Measurements from ENCODE around the gene PIP4K2A.

The PIP4K2A gene

DNA sequence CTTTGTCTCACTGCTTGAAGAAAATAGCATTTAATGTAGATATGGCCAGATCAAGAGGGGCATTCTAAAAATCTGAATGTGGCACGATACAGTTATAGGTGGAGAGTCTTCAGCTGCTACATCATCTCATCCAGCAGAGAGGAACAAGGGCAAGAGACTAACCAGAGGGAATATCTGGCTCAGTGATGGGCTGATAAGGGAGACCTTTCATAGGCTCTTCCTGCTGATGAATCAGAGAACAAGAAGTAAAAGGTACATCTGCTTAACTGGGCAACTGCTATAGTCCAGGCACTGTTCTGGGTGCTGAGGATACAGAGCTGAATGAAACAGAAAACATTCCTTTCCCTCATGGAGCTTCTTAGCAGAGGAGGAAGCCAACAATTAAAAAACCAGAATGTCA, 37.9 kb downstream of the PIP4K2A start:
- H3K36me3 ChIP-seq (ENCODE audit: control insufficient read depth, insufficient read depth, low read length, severe bottlenecking): no peaks in the 10 kb centered on the region
- no peaks in the 10 kb centered on the region for H3K9me3 ChIP-seq (ENCODE audit: control insufficient read depth, low read length)
- no peaks in the 10 kb centered on the region for H3K27me3 ChIP-seq (replicated peaks; ENCODE audit: control insufficient read depth, insufficient read depth, low read length)
- H3K9ac ChIP-seq (ENCODE audit: low read length): no peak overlapping the region
- peaks cover 34% of the 10 kb centered on the region for H3K4me1 ChIP-seq (ENCODE audit: control insufficient read depth, insufficient read depth, low read length)
- no peak for DNase-seq (ENCODE audit: low read depth)
- H3K4me3 ChIP-seq (ENCODE audit: low read length): no peak overlapping the region

GRCh38 chr10:22674573-22674930, 39.8 kb downstream of the PIP4K2A start:
- H3K9me3 ChIP-seq (ENCODE audit: control insufficient read depth, low read length): no peaks in the 10 kb centered on the region
- H3K27me3 ChIP-seq (replicated peaks; ENCODE audit: control insufficient read depth, insufficient read depth, low read length): no peaks in the 10 kb centered on the region
- DNase-seq (ENCODE audit: low read depth): no peak
- peaks cover 46% of the 10 kb centered on the region for H3K4me1 ChIP-seq (ENCODE audit: control insufficient read depth, insufficient read depth, low read length)
- H3K4me3 ChIP-seq (ENCODE audit: low read length): no peak overlapping the region
- H3K9ac ChIP-seq (ENCODE audit: low read length): no peak overlapping the region
- H3K36me3 ChIP-seq (ENCODE audit: control insufficient read depth, insufficient read depth, low read length, severe bottlenecking): no peaks in the 10 kb centered on the region

DNA sequence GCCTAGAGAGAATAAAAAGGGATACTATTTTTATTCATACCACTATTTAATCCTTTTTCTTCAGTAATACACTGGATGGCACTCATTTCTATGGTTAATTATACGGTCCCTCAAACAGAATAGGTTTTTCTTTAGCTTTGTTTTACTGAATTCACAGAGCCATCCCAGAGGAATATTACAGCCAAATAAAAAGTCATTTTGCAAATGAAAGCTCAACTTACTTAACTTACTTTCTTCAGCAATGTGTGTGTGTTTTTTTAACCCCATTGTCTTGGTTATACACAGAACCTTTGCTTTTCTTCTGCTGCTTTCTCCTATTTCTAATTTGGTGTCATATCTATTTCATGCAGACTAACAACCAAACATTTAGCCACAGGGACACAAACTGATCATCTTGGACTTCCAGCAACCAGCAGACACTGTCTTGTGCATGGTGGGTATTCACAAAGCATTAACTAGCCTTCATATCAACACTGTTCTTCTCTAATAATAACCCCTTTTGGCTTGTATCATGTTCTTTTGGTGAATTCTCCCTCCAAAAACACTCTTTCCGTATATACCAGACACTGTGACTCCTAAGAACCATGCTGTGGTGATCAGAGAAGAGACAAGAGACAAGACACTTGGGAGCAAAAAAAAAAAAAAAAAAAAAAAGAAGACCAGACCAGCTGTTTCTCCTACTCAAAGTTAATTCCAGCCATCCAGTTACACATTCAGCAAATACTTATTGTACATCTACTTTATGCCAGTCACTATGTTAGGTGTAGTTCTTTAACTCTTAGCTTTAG, 40.4 kb downstream of the PIP4K2A start:
- no peak overlapping the region for H3K4me3 ChIP-seq (ENCODE audit: low read length)
- H3K9me3 ChIP-seq (ENCODE audit: control insufficient read depth, low read length): no peaks in the 10 kb centered on the region
- no peaks in the 10 kb centered on the region for H3K27me3 ChIP-seq (replicated peaks; ENCODE audit: control insufficient read depth, insufficient read depth, low read length)
- no peak overlapping the region for H3K9ac ChIP-seq (ENCODE audit: low read length)
- DNase-seq (ENCODE audit: low read depth): no peak
- H3K36me3 ChIP-seq (ENCODE audit: control insufficient read depth, insufficient read depth, low read length, severe bottlenecking): no peaks in the 10 kb centered on the region
- H3K4me1 ChIP-seq (ENCODE audit: control insufficient read depth, insufficient read depth, low read length): peaks cover 46% of the 10 kb centered on the region

- H3K9ac ChIP-seq (ENCODE audit: low read length): no peak overlapping the region
- peaks cover 46% of the 10 kb centered on the region for H3K4me1 ChIP-seq (ENCODE audit: control insufficient read depth, insufficient read depth, low read length)
- DNase-seq (ENCODE audit: low read depth): no peak
Measured at GRCh38 chr10:22673091-22673392, 41.3 kb downstream of the PIP4K2A start.

DNA sequence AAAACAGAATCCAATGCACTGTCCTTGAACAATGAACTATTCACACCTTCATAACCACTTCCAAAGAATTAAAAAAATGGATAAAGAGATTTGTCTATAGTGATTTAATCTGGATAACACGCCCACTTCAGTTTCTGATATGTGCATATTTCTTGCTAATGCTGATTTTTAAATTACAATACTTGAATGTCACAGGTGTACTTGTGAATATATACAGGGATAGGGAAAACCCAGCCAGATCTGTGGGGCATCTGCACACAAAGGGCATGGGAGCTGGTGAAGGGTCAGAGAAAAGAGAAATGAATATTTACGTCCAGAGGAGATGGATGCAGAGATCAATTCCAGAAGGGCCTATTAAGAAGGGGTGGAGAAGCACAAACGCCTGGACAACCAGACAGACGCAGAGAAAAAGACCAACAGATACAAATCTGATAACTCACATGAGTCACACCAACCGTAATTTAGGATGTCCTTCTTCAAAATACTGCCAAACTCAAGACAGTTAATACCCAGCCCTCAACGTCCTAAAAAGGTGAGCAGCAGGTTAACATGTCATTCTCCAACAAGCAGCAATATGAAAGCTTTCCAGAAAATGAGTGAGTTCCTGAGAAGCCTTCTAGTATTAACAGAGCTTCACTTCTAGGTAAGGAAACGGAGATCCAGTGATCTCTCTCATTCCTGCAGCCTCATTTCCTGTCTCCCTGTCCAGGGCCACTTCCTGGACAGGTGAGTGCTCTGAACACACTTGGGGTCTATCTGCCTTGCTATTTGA, 41.9 kb downstream of the PIP4K2A start:
- Histone ChIP-seq H3K9me3 (ENCODE audit: control insufficient read depth, low read length) (no peaks in the 10 kb centered on the region), H3K36me3 (ENCODE audit: control insufficient read depth, insufficient read depth, low read length, severe bottlenecking) (no peaks in the 10 kb centered on the region), H3K4me3 (ENCODE audit: low read length) (no peak overlapping the region), H3K9ac (ENCODE audit: low read length) (no peak overlapping the region), H3K27me3 (replicated peaks; ENCODE audit: control insufficient read depth, insufficient read depth, low read length) (no peaks in the 10 kb centered on the region), H3K4me1 (ENCODE audit: control insufficient read depth, insufficient read depth, low read length) (peaks cover 46% of the 10 kb centered on the region)
- DNase-seq (ENCODE audit: low read depth): no peak

More at GRCh38 chr10:22673091-22673392, 41.3 kb downstream of the PIP4K2A start:
- Histone ChIP-seq H3K4me3 (ENCODE audit: low read length) (no peak overlapping the region), H3K36me3 (ENCODE audit: control insufficient read depth, insufficient read depth, low read length, severe bottlenecking) (no peaks in the 10 kb centered on the region), H3K27me3 (replicated peaks; ENCODE audit: control insufficient read depth, insufficient read depth, low read length) (no peaks in the 10 kb centered on the region), H3K9me3 (ENCODE audit: control insufficient read depth, low read length) (no peaks in the 10 kb centered on the region)

- peaks cover 42% of the 10 kb centered on the region for H3K4me1 ChIP-seq (ENCODE audit: control insufficient read depth, insufficient read depth, low read length)
- no peaks in the 10 kb centered on the region for H3K36me3 ChIP-seq (ENCODE audit: control insufficient read depth, insufficient read depth, low read length, severe bottlenecking)
- DNase-seq (ENCODE audit: low read depth): peak; percentile 41
- H3K9ac ChIP-seq (ENCODE audit: low read length): no peak overlapping the region
- H3K9me3 ChIP-seq (ENCODE audit: control insufficient read depth, low read length): no peaks in the 10 kb centered on the region
- H3K4me3 ChIP-seq (ENCODE audit: low read length): no peak overlapping the region
- H3K27me3 ChIP-seq (replicated peaks; ENCODE audit: control insufficient read depth, insufficient read depth, low read length): no peaks in the 10 kb centered on the region
Measured at GRCh38 chr10:22670788-22671187, 43.6 kb downstream of the PIP4K2A start.

- no peaks in the 10 kb centered on the region for H3K27me3 ChIP-seq (replicated peaks; ENCODE audit: control insufficient read depth, insufficient read depth, low read length)
- H3K9me3 ChIP-seq (ENCODE audit: control insufficient read depth, low read length): no peaks in the 10 kb centered on the region
- no peak overlapping the region for H3K9ac ChIP-seq (ENCODE audit: low read length)
- H3K36me3 ChIP-seq (ENCODE audit: control insufficient read depth, insufficient read depth, low read length, severe bottlenecking): no peaks in the 10 kb centered on the region
- H3K4me3 ChIP-seq (ENCODE audit: low read length): no peak overlapping the region
- no peak for DNase-seq (ENCODE audit: low read depth)
- peaks cover 36% of the 10 kb centered on the region for H3K4me1 ChIP-seq (ENCODE audit: control insufficient read depth, insufficient read depth, low read length)
Measured at GRCh38 chr10:22669163-22669711, 45.1 kb downstream of the PIP4K2A start.

DNA sequence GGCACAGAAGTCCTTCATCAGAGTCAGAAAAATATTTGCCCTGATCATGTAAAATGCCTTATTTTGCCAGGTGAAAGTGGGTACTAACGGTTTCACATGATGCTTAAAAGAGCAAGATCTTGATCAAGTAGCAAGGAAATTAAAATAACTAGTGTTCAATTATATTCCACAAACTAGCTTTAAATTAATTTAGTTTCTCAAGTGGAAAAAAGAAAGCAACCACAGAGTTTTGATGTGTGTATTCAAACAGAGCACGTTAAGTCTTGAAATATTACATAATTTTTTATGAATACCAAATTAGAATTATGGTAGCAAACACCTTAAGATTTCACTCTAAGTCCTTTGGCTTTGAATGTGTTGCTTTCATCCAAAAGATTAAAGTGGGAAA, 47.3 kb downstream of the PIP4K2A start:
- H3K36me3 ChIP-seq (ENCODE audit: control insufficient read depth, insufficient read depth, low read length, severe bottlenecking): no peaks in the 10 kb centered on the region
- no peaks in the 10 kb centered on the region for H3K27me3 ChIP-seq (replicated peaks; ENCODE audit: control insufficient read depth, insufficient read depth, low read length)
- no peak overlapping the region for H3K9ac ChIP-seq (ENCODE audit: low read length)
- no peak overlapping the region for H3K4me3 ChIP-seq (ENCODE audit: low read length)
- no peak for DNase-seq (ENCODE audit: low read depth)
- H3K9me3 ChIP-seq (ENCODE audit: control insufficient read depth, low read length): no peaks in the 10 kb centered on the region
- peaks cover 18% of the 10 kb centered on the region for H3K4me1 ChIP-seq (ENCODE audit: control insufficient read depth, insufficient read depth, low read length)

GRCh38 chr10:22666287-22667092, 47.9 kb downstream of the PIP4K2A start:
- H3K9ac ChIP-seq (ENCODE audit: low read length): no peak overlapping the region
- no peak overlapping the region for H3K4me3 ChIP-seq (ENCODE audit: low read length)
- H3K9me3 ChIP-seq (ENCODE audit: control insufficient read depth, low read length): no peaks in the 10 kb centered on the region
- no peak for DNase-seq (ENCODE audit: low read depth)
- H3K4me1 ChIP-seq (ENCODE audit: control insufficient read depth, insufficient read depth, low read length): peaks cover 18% of the 10 kb centered on the region
- no peaks in the 10 kb centered on the region for H3K36me3 ChIP-seq (ENCODE audit: control insufficient read depth, insufficient read depth, low read length, severe bottlenecking)
- H3K27me3 ChIP-seq (replicated peaks; ENCODE audit: control insufficient read depth, insufficient read depth, low read length): no peaks in the 10 kb centered on the region

DNA sequence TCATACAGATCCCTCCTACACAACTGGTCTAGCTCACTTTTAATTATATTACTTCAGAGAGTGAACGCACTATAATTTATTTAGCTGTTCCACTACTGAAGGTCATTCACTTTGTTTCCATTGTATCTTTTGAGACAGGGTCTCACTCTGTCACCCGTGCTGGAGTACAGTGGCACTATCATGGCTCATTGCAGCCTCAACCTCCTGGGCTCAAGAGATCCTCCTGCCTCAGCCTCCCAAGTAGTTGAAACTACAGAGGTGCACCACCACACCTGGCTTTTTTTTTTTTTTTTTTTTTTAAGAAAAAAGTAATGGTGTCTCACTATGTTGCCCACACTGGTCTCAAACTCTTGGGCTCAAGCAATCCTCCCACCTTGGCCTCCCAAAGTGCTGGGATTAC, 49.0 kb downstream of the PIP4K2A start:
- H3K4me3 ChIP-seq (ENCODE audit: low read length): no peak overlapping the region
- H3K9me3 ChIP-seq (ENCODE audit: control insufficient read depth, low read length): no peaks in the 10 kb centered on the region
- no peak for DNase-seq (ENCODE audit: low read depth)
- H3K27me3 ChIP-seq (replicated peaks; ENCODE audit: control insufficient read depth, insufficient read depth, low read length): no peaks in the 10 kb centered on the region
- peaks cover 7% of the 10 kb centered on the region for H3K4me1 ChIP-seq (ENCODE audit: control insufficient read depth, insufficient read depth, low read length)
- H3K36me3 ChIP-seq (ENCODE audit: control insufficient read depth, insufficient read depth, low read length, severe bottlenecking): no peaks in the 10 kb centered on the region
- H3K9ac ChIP-seq (ENCODE audit: low read length): no peak overlapping the region

GRCh38 chr10:22662733-22663330, 51.5 kb downstream of the PIP4K2A start:
- Histone ChIP-seq H3K27me3 (replicated peaks; ENCODE audit: control insufficient read depth, insufficient read depth, low read length) (no peaks in the 10 kb centered on the region), H3K9ac (ENCODE audit: low read length) (no peak overlapping the region), H3K36me3 (ENCODE audit: control insufficient read depth, insufficient read depth, low read length, severe bottlenecking) (no peaks in the 10 kb centered on the region), H3K9me3 (ENCODE audit: control insufficient read depth, low read length) (no peaks in the 10 kb centered on the region), H3K4me1 (ENCODE audit: control insufficient read depth, insufficient read depth, low read length) (peaks cover 11% of the 10 kb centered on the region), H3K4me3 (ENCODE audit: low read length) (no peak overlapping the region)
- DNase-seq (ENCODE audit: low read depth): no peak
